Activated CD8-positive, alpha-beta memory T cell treated with anti-CD3 and anti-CD28 coated beads, Interleukin-2, amount 10 ng/mL, durations not matched to agents 7 days and 5 days (primary cell): Measurements from ENCODE around the gene EFHD1. TPM values are rescaled to one million over a fixed set of nuclear protein-coding genes. Genes with fewer than 3 reads are reported as not detected.
"Not testable (repeated sequence)": the region's sequence is repeated elsewhere in the genome, so short reads cannot be mapped to it uniquely, and the experiment has no call there.

ENCODE experiments used
- ATAC-seq: fragments of 150-1000 bp; cut with Tn5 transposase; one replicate; pipeline ENCODE4 v1.10.0; 2021; ENCODE audit warnings: moderate library complexity
- CTCF ChIA-PET: fragments of 350-600 bp; sonication (Branson Sonifier 250); formaldehyde crosslinking; loops from one replicate; lab custom pipeline; 2021; ENCODE audit warnings: antibody characterized with exemption; lab: Charles Lee
- DNase-seq: peaks from one replicate; pipeline ENCODE4 v3.0.0-alpha.2; 2020
- H3K27ac Mint-ChIP-seq: one replicate; pipeline ENCODE4 v1.8.0; 2021; ENCODE audit warnings: mild to moderate bottlenecking, mixed read lengths
- H3K27me3 Mint-ChIP-seq: one replicate; pipeline ENCODE4 v1.8.0; 2021; ENCODE audit warnings: mixed read lengths
- H3K36me3 Mint-ChIP-seq: one replicate; pipeline ENCODE4 v1.8.0; 2021; ENCODE audit warnings: mild to moderate bottlenecking, mixed read lengths
- H3K4me1 Mint-ChIP-seq: one replicate; pipeline ENCODE4 v1.8.0; 2021; ENCODE audit warnings: mixed read lengths
- H3K4me3 Mint-ChIP-seq: one replicate; pipeline ENCODE4 v1.8.0; 2021; ENCODE audit warnings: mild to moderate bottlenecking, moderate library complexity, mixed read lengths
- H3K9me3 Mint-ChIP-seq: one replicate; pipeline ENCODE4 v1.8.0; 2022; ENCODE audit warnings: low read depth, mixed read lengths
- total RNA-seq, 2 experiments: library from RNA; stranded (reverse); gene quantifications; one replicate each; pipeline ENCODE4 v1.2.3, GENCODE V29; 2021

EFHD1 gene
- total RNA-seq, 2 experiments from 2014 or later, result 0.23 to 1.4 TPM

DNA sequence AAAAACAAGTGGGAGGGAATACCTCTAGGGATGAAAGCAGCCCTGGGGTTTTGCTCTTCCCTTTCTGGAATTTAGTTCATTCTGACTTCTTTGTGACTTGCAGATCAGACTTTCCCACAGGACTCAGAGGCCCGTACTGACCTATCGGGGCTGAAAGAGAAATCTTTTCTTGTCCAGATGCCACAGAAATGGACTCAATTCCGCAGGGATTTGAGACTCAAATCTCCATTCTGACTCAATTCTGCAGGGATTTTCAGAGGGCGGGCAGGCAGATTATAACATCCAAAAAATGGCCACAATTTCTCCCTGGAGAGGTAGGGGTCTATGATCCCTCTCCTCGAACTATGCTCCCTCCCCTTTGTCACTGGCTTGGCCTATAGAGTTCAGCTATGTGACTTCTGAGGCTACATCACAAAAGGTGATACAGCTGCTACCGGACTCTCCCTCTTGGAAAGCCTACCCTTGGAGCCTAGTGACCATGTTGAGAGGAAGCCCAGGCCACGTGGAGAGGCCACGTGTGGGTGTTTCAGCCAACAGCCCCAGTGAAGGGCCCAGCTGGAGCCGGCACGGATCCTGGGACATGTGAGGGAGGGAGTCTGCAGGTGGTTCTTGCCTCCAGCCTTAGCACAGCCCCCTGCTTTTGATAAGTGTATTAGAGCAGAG is 4.8 kb upstream of the EFHD1 start:
- DNase-seq (no peak), ATAC-seq (no peak)
- no peaks in the 10 kb centered on the region for H3K9me3 Mint-ChIP-seq
- H3K27ac Mint-ChIP-seq, result no peak overlapping the region
- peaks cover 13% of the 10 kb centered on the region for H3K4me1 Mint-ChIP-seq
- peaks cover 31% of the 10 kb centered on the region for H3K27me3 Mint-ChIP-seq
- H3K4me3 Mint-ChIP-seq, result no peak overlapping the region
- H3K36me3 Mint-ChIP-seq, result no peaks in the 10 kb centered on the region
- CTCF ChIA-PET, result no interaction called here

DNA sequence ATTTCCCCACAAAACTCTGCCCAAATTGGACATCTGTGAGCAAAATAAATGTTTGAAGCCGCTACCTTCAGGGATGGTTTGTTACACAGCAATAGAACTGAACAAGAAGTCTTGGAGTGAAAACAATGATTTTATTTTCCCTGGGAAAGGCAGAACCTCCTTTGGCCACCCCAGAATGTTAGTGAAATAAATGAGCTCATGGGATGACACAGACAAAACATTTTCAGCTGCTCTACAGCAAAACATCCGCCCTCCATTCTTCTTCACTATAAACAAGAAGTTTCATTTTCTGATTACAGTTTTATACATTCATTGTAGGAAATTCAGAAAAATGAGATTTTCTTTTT is 4.3 kb upstream of the EFHD1 start:
- peaks cover 13% of the 10 kb centered on the region for H3K4me1 Mint-ChIP-seq
- CTCF ChIA-PET, result no interaction called here
- ATAC-seq, result no peak

GRCh38 chr2:232632229-232632903 is 1.0 kb upstream of the EFHD1 start:
- Mint-ChIP-seq H3K36me3 (no peaks in the 10 kb centered on the region), H3K27me3 (peaks cover 49% of the 10 kb centered on the region), H3K27ac (no peak overlapping the region), H3K9me3 (no peaks in the 10 kb centered on the region), H3K4me3 (peak overlapping the region; percentile 44), H3K4me1 (peaks cover 8% of the 10 kb centered on the region)
- ATAC-seq (no peak), DNase-seq (no peak)
- CTCF ChIA-PET, result interaction anchor here (1.0 to 1.4 kb wide), 3 partner anchors 10 to 22 kb away, joined by 3 to 5 read pairs (median 4); no protein-coding TSS in a partner anchor

More for the DNA sequence above, 4.3 kb upstream of the EFHD1 start:
- H3K27ac Mint-ChIP-seq, result no peak overlapping the region
- no peak for DNase-seq
- peaks cover 32% of the 10 kb centered on the region for H3K27me3 Mint-ChIP-seq
- H3K36me3 Mint-ChIP-seq, result no peaks in the 10 kb centered on the region
- H3K4me3 Mint-ChIP-seq, result no peak overlapping the region
- H3K9me3 Mint-ChIP-seq, result no peaks in the 10 kb centered on the region

DNA sequence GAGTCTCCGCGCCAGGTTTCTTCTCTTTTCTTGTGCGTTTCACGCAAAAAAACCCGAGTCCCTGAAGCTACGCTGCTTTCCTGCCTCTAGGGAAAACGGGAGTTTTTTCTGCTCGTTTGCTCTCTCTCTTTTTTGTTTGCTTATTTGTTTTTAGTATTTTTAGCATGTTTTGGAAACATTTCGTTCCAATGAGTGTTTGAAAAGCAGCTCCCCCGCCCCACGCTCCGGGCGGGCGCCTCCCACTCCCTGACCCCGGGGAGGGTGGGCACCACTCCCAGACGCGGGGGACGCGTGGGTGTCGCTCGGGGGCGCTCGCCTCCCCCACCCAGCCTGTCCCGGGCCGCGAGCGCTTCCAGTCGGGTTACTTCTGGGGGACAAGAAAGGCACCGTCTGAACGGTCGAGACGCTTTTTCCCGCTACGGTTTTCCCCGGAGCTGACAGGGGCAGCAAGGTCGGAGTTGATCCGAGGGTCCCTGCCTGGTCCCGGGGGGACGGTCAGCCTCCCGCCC is 446 bp upstream of the EFHD1 start:
- H3K27me3 Mint-ChIP-seq, result peaks cover 52% of the 10 kb centered on the region
- DNase-seq, result no peak
- no peak overlapping the region for H3K27ac Mint-ChIP-seq
- CTCF ChIA-PET, result interaction anchor here (1.0 to 1.5 kb wide), 4 partner anchors 9 to 28 kb away, joined by 3 to 5 read pairs (median 4); no protein-coding TSS in a partner anchor
- no peaks in the 10 kb centered on the region for H3K9me3 Mint-ChIP-seq
- H3K4me3 Mint-ChIP-seq, result peak overlapping the region; percentile 44
- H3K36me3 Mint-ChIP-seq, result no peaks in the 10 kb centered on the region
- ATAC-seq, result peak; percentile 11
- peaks cover 7% of the 10 kb centered on the region for H3K4me1 Mint-ChIP-seq

GRCh38 chr2:232634206-232635150 is 1.1 kb downstream of the EFHD1 start:
- Mint-ChIP-seq H3K27me3 (peaks cover 61% of the 10 kb centered on the region), H3K4me1 (peaks cover 7% of the 10 kb centered on the region), H3K27ac (no peak overlapping the region), H3K4me3 (peak overlapping the region; percentile 20), H3K36me3 (no peaks in the 10 kb centered on the region), H3K9me3 (no peaks in the 10 kb centered on the region)
- CTCF ChIA-PET, result interaction anchor here (0.6 to 1.6 kb wide), 4 partner anchors 23 to 858 kb away, joined by 3 to 4 read pairs (median 4); no protein-coding TSS in a partner anchor
- DNase-seq (no peak), ATAC-seq (no peak)

DNA sequence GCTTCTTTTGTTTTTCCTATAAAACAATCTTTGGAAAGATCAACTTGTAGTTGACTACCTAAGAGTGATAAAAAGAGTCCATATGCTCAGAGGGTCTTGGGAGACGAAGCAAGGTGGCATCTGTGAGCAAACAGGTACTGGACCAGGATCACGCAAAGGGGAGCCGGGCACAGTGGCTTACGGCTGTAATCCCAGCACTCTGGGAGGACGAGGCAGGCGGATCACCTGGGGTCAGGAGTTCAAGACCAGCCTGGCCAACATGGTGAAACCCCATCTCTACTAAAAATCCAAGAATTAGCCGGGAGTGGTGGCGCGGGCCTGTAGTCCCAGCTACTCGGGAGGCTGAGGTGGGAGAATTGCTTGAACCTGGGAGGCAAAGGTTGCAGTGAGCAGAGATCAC is 2.0 kb downstream of the EFHD1 start:
- not testable (repeated sequence) for DNase-seq, H3K4me1 Mint-ChIP-seq, H3K9me3 Mint-ChIP-seq, H3K4me3 Mint-ChIP-seq, ATAC-seq, H3K27ac Mint-ChIP-seq, H3K36me3 Mint-ChIP-seq
- CTCF ChIA-PET, result interaction anchor here (0.6 to 1.6 kb wide), 2 partner anchors 24 to 859 kb away, joined by 3 to 4 read pairs; no protein-coding TSS in a partner anchor
- peaks cover 66% of the 10 kb centered on the region for H3K27me3 Mint-ChIP-seq

GRCh38 chr2:232635820-232636219 is 2.4 kb downstream of the EFHD1 start:
- Mint-ChIP-seq H3K4me1 (peaks cover 7% of the 10 kb centered on the region), H3K27me3 (peaks cover 66% of the 10 kb centered on the region), H3K4me3 (no peak overlapping the region), H3K36me3 (no peaks in the 10 kb centered on the region), H3K9me3 (no peaks in the 10 kb centered on the region), H3K27ac (no peak overlapping the region)
- ATAC-seq (no peak), DNase-seq (no peak)
- CTCF ChIA-PET, result interaction anchor here (1.2 kb wide), 1 partner anchor 29 kb away, joined by 3 read pairs; no protein-coding TSS in a partner anchor

GRCh38 chr2:232636788-232637420 is 3.5 kb downstream of the EFHD1 start:
- Mint-ChIP-seq H3K27me3 (peaks cover 63% of the 10 kb centered on the region), H3K36me3 (no peaks in the 10 kb centered on the region), H3K27ac (no peak overlapping the region), H3K4me3 (peak overlapping the region; percentile 0), H3K9me3 (no peaks in the 10 kb centered on the region), H3K4me1 (peaks cover 7% of the 10 kb centered on the region)
- CTCF ChIA-PET, result interaction anchor here (1.2 kb wide), 1 partner anchor 30 kb away, joined by 3 read pairs; no protein-coding TSS in a partner anchor
- ATAC-seq (no peak), DNase-seq (no peak)

- Mint-ChIP-seq H3K9me3 (no peaks in the 10 kb centered on the region), H3K27me3 (peaks cover 60% of the 10 kb centered on the region), H3K36me3 (no peaks in the 10 kb centered on the region), H3K4me1 (no peaks in the 10 kb centered on the region), H3K4me3 (no peak overlapping the region), H3K27ac (no peak overlapping the region)
- no peak for ATAC-seq
- no peak for DNase-seq
- CTCF ChIA-PET, result no interaction called here
Observed at GRCh38 chr2:232637866-232638583, 4.6 kb downstream of the EFHD1 start.

DNA sequence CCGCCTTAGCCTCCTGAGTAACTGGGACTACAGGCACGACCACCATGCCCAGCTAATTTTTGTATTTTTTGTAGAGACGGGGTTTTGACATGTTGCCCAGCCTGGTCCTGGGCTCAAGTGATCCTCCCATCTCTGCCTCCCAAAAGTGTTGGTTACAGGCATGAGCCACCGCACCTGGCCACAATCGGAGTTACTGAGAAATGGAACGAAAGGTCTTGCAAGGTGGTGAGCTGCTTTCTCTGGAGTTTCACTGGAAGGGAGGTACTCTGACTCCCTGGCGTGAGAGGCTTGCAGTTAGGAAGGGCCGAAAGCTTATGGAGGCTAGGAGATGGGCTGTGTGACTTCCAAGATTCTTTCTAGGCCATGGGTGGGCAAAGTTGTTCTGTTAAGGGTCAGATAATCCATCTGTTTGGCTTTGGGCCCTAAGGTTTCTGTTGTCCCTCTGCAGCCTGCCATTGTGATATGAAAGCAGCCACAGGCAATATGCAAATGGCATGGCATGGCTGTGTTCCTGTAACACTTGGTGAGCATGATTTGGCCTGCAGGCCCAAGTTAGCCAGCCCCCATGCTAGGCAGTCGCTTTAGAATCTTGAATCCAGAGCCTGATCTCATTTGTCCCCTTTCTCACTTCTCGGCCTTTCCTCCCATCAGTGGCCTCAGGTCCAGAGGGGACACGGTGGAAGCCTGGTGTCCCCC is 7.9 kb downstream of the EFHD1 start:
- DNase-seq (no peak), ATAC-seq (no peak)
- Mint-ChIP-seq H3K9me3 (no peaks in the 10 kb centered on the region), H3K27ac (no peak overlapping the region), H3K4me3 (no peak overlapping the region), H3K27me3 (peaks cover 38% of the 10 kb centered on the region), H3K36me3 (no peaks in the 10 kb centered on the region), H3K4me1 (no peaks in the 10 kb centered on the region)
- CTCF ChIA-PET, result no interaction called here

- DNase-seq, result no peak
- H3K4me3 Mint-ChIP-seq, result no peak overlapping the region
- H3K27me3 Mint-ChIP-seq, result peaks cover 24% of the 10 kb centered on the region
- no peak for ATAC-seq
- H3K9me3 Mint-ChIP-seq, result no peaks in the 10 kb centered on the region
- CTCF ChIA-PET, result no interaction called here
- no peak overlapping the region for H3K27ac Mint-ChIP-seq
- no peaks in the 10 kb centered on the region for H3K36me3 Mint-ChIP-seq
- no peaks in the 10 kb centered on the region for H3K4me1 Mint-ChIP-seq
Observed at GRCh38 chr2:232643147-232643425, 9.7 kb downstream of the EFHD1 start.

DNA sequence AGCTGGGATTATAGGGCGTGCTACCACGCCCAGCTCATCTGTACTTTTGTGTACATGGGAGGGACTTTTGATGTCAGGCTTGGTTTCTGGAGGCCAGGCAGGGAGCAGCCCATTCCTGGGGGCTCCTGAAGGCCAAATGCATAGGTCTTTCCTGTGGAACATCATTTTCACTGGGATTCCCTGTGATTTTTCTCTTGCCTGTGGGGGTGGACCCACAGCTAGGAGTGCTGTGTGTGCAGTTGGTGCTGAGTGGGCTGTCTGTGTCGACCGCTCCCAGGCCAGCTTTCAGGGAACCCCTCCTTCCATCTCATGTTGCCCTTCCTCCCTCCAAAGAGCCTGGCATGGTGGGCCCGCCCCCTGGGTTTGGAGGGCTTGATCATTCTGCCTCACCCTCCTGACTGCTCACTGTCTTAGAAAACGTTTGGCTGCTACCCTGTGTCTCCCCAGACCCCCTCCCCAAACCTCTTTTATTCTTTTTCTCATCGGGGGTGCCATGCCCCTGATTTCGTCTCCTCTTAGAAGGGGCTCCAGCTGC is 10.5 kb downstream of the EFHD1 start:
- CTCF ChIA-PET, result no interaction called here
- ATAC-seq, result no peak
- H3K9me3 Mint-ChIP-seq, result no peaks in the 10 kb centered on the region
- no peak overlapping the region for H3K27ac Mint-ChIP-seq
- no peak overlapping the region for H3K4me3 Mint-ChIP-seq
- no peaks in the 10 kb centered on the region for H3K4me1 Mint-ChIP-seq
- peaks cover 17% of the 10 kb centered on the region for H3K27me3 Mint-ChIP-seq
- no peak for DNase-seq
- H3K36me3 Mint-ChIP-seq, result no peaks in the 10 kb centered on the region
